ENCODE measurements around the gene CCDC146. TPM values are rescaled to one million over a fixed set of nuclear protein-coding genes. Genes with fewer than 3 reads are reported as not detected.

Gene CCDC146
- total and polyA plus RNA-seq, 2 of the 13 experiments (the other 11 are each of a cell fraction or from before 2014, with no cell fraction given): 2.4 to 4.1 TPM

DNA sequence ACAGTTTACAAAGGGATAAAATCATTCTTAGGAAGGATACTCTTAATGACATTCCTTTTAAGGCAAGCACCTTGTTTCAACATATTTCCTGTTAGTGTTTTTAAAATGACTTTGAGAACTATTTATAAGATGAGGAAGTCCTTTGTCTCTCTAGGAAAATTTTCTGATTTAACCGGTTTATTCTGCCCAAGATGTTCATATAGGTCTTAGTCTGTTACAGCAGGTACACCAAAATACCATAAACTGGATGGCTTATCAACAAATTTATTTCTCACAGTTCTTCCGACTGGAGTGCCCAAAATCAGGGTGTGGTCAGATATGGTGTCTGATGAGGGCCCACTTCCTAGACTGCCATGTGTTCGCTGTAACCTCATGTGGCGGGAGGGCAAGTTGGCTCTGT, 215.8 kb downstream of the CCDC146 start:
- POLR2A ChIA-PET: no interaction called here
- H3K36me3 ChIP-seq (replicated peaks in 1 of 2; ENCODE audit: control insufficient read depth in 1 of 2, insufficient read depth in 2 of 2, low read length in 2 of 2): 0 out of 5 replicates have a peak, but pooled peaks cover 0 to 3% of the 10 kb centered on the region in 2 experiments
- no peak for DNase-seq (ENCODE audit: low spot score)
- no TSS peak for BruUV-seq (replicated peaks)
- ATAC-seq: no peak
- H3K27me3 ChIP-seq (ENCODE audit: control insufficient read depth in 1 of 2, insufficient read depth in 2 of 2, low read length in 2 of 2): no peaks in the 10 kb centered on the region
- no peak overlapping the region for H3K4me2 ChIP-seq (ENCODE audit: low read depth, low read length)
- no peaks in the 10 kb centered on the region for H3K9me3 ChIP-seq (ENCODE audit: low read length)
- no peak overlapping the region for H3K27ac ChIP-seq (ENCODE audit: extremely low read length, insufficient read depth, low read length)
- 85% methylated on average over 4 of the region's 4 CpGs for WGBS (ENCODE audit: low lambda C conversion rate)
- FAIRE-seq: no peak
- H3K9ac ChIP-seq (ENCODE audit: insufficient read depth, low read depth, low read length): no peak overlapping the region
- H4K20me1 ChIP-seq (ENCODE audit: insufficient read depth, low read length): no peaks in the 10 kb centered on the region
- H2AFZ ChIP-seq (ENCODE audit: low read length): no peak overlapping the region
- in situ Hi-C loops (cut with HindIII; ENCODE audit: extremely low pct_ligation_motif_present, low pct_unique_long_range_greater_than_20kb): no loop called here
- CTCF ChIA-PET (ENCODE audit: low intra/inter-chr PET ratio, low total read pairs): no interaction called here
- intact Hi-C loops (cut with micrococcal nuclease; ENCODE audit: unreplicated experiment): no loop called here
- H3K4me3 ChIP-seq (replicated peaks in 1 of 3; ENCODE audit: insufficient read depth in 1 of 3, low read depth in 2 of 3, low read length in 3 of 3): no peak overlapping the region
- H3K79me2 ChIP-seq (ENCODE audit: insufficient read depth, low read length): no peaks in the 10 kb centered on the region
- TF ChIP-seq KDM5A (IDR thresholded peaks at IDR 0.05; ENCODE audit: borderline replicate concordance, low read length) (no peak), FOSL2 (CRISPR knock-in tag; IDR thresholded peaks at IDR 0.05) (no peak), MATR3 (CRISPR knock-in tag; IDR thresholded peaks at IDR 0.05) (no peak), ZNF136 (CRISPR knock-in tag; IDR thresholded peaks at IDR 0.05; ENCODE audit: low read depth) (no peak), ELF1 (CRISPR knock-in tag; IDR thresholded peaks at IDR 0.05) (no peak), ZNF33A (CRISPR knock-in tag; IDR thresholded peaks at IDR 0.05; ENCODE audit: borderline replicate concordance) (no peak), RFXAP (CRISPR knock-in tag; IDR thresholded peaks at IDR 0.05; ENCODE audit: borderline replicate concordance) (no peak), ZNF552 (CRISPR knock-in tag; IDR thresholded peaks at IDR 0.05; ENCODE audit: borderline replicate concordance) (no peak), ERF (CRISPR knock-in tag; IDR thresholded peaks at IDR 0.05) (no peak), HDAC1 (CRISPR knock-in tag; IDR thresholded peaks at IDR 0.05) (no peak), SOX6 (IDR thresholded peaks at IDR 0.05) (no peak), SOX6 (CRISPR knock-in tag; IDR thresholded peaks at IDR 0.05) (no peak), ZNF776 (CRISPR knock-in tag; IDR thresholded peaks at IDR 0.05) (no peak), THYN1 (CRISPR knock-in tag; IDR thresholded peaks at IDR 0.05; ENCODE audit: borderline replicate concordance, low read depth) (no peak), ZNF766 (CRISPR knock-in tag; IDR thresholded peaks at IDR 0.05; ENCODE audit: borderline replicate concordance) (no peak), ZNF350 (CRISPR knock-in tag; IDR thresholded peaks at IDR 0.05; ENCODE audit: borderline replicate concordance, low read depth) (no peak)
- TF ChIP-seq, protein P1, sequence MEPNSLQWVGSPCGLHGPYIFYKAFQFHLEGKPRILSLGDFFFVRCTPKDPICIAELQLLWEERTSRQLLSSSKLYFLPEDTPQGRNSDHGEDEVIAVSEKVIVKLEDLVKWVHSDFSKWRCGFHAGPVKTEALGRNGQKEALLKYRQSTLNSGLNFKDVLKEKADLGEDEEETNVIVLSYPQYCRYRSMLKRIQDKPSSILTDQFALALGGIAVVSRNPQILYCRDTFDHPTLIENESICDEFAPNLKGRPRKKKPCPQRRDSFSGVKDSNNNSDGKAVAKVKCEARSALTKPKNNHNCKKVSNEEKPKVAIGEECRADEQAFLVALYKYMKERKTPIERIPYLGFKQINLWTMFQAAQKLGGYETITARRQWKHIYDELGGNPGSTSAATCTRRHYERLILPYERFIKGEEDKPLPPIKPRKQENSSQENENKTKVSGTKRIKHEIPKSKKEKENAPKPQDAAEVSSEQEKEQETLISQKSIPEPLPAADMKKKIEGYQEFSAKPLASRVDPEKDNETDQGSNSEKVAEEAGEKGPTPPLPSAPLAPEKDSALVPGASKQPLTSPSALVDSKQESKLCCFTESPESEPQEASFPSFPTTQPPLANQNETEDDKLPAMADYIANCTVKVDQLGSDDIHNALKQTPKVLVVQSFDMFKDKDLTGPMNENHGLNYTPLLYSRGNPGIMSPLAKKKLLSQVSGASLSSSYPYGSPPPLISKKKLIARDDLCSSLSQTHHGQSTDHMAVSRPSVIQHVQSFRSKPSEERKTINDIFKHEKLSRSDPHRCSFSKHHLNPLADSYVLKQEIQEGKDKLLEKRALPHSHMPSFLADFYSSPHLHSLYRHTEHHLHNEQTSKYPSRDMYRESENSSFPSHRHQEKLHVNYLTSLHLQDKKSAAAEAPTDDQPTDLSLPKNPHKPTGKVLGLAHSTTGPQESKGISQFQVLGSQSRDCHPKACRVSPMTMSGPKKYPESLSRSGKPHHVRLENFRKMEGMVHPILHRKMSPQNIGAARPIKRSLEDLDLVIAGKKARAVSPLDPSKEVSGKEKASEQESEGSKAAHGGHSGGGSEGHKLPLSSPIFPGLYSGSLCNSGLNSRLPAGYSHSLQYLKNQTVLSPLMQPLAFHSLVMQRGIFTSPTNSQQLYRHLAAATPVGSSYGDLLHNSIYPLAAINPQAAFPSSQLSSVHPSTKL (CRISPR knock-in tag; IDR thresholded peaks at IDR 0.05): no peak
- TF ChIP-seq, protein P2, sequence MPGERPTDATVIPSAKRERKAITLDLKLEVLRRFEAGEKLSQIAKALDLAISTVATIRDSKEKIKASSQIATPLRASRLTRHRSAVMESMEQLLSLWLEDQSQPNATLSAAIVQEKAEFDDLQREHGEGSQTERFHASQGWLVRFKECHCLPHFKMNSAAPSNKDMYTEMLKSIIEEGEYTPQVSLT (CRISPR knock-in tag; IDR thresholded peaks at IDR 0.05; ENCODE audit: borderline replicate concordance, low read depth): no peak
- TF ChIP-seq, protein P3, sequence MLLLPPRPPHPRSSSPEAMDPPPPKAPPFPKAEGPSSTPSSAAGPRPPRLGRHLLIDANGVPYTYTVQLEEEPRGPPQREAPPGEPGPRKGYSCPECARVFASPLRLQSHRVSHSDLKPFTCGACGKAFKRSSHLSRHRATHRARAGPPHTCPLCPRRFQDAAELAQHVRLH (CRISPR knock-in tag; IDR thresholded peaks at IDR 0.05; ENCODE audit: borderline replicate concordance, low read depth): no peak
- peaks cover 12% of the 10 kb centered on the region for H3K4me1 ChIP-seq (ENCODE audit: insufficient read depth, low read length)
